IMR-90 (cell line): ENCODE data around the gene ARRDC1. TPM values are rescaled to one million over a fixed set of nuclear protein-coding genes. Genes with fewer than 3 reads are reported as not detected.

Source experiments
- ATAC-seq: fragments of 200-7000 bp; cut with Tn5 transposase; 2 replicates; pipeline ENCODE4 v1.9.1; 2020; ENCODE audit warnings: low read depth, mild to moderate bottlenecking, moderate library complexity
- BruUV-seq: library from RNA; stranded (reverse); fragments of 400-500 nt; replicated peaks from 2 replicates; lab custom pipeline; 2021; lab: Mats Ljungman, UMichigan
- CTCF ChIA-PET: fragments of 300-600 bp; formaldehyde crosslinking; extraction: SDS; loops from one replicate; lab custom pipeline; 2021; ENCODE audit warnings: antibody characterized with exemption; lab: Yijun Ruan, JAX
- POLR2A ChIA-PET: fragments of 300-600 bp; sonication (Branson Sonifier 250); formaldehyde crosslinking; loops from one replicate; lab custom pipeline; 2022; ENCODE audit warnings: antibody characterized with exemption; ENCODE audit not compliant: unreplicated experiment; lab: Charles Lee
- DNase-seq: peaks from one replicate; pipeline ENCODE4 v3.0.0; 2013
- H2AFZ ChIP-seq: replicated peaks from 2 replicates; pipeline ENCODE3; 2013; ENCODE audit warnings: low read length, mild to moderate bottlenecking; ENCODE audit not compliant: poor library complexity
- H2AK5ac ChIP-seq: 2 replicates; pipeline ENCODE4 v1.6.1; 2013; ENCODE audit warnings: low read depth, low read length, inconsistent platforms
- H2AK9ac ChIP-seq: replicated peaks from 2 replicates; pipeline ENCODE3; 2013; ENCODE audit warnings: mild to moderate bottlenecking, low read depth, low read length, moderate library complexity; ENCODE audit not compliant: poor library complexity
- H2BK120ac ChIP-seq: 2 replicates; pipeline ENCODE4 v1.6.1; 2013; ENCODE audit warnings: low read depth, low read length, inconsistent platforms
- H2BK15ac ChIP-seq: 3 replicates; pipeline ENCODE4 v1.6.1; 2013; ENCODE audit warnings: low read depth, low read length, inconsistent platforms
- H2BK20ac ChIP-seq: 2 replicates; pipeline ENCODE4 v1.6.1; 2013; ENCODE audit warnings: low read depth, mild to moderate bottlenecking, inconsistent platforms, low read length, moderate library complexity
- H2BK5ac ChIP-seq: 2 replicates; pipeline ENCODE4 v1.6.1; 2013; ENCODE audit warnings: mild to moderate bottlenecking, low read depth, low read length, inconsistent platforms; ENCODE audit not compliant: poor library complexity, severe bottlenecking
- H3K14ac ChIP-seq: replicated peaks from 2 replicates; pipeline ENCODE4 v1.6.1; 2013; ENCODE audit warnings: low read depth, low read length, inconsistent platforms
- H3K18ac ChIP-seq: 2 replicates; pipeline ENCODE4 v1.6.1; 2013; ENCODE audit warnings: low read depth, low read length, control low read depth
- H3K23ac ChIP-seq: 2 replicates; pipeline ENCODE4 v1.6.1; 2013; ENCODE audit warnings: low read depth, low read length, inconsistent platforms
- H3K27ac ChIP-seq: 2 replicates; pipeline ENCODE4 v1.5.1; 2013; ENCODE audit warnings: mild to moderate bottlenecking, control low read depth, low read length; ENCODE audit not compliant: insufficient read depth
- H3K27me3 ChIP-seq: 2 replicates; pipeline ENCODE4 v1.6.1; 2013; ENCODE audit warnings: low read length; ENCODE audit not compliant: control insufficient read depth, insufficient read depth
- H3K36me3 ChIP-seq: 2 replicates; pipeline ENCODE4 v1.6.1; 2013; ENCODE audit warnings: low read length, mixed read lengths; ENCODE audit not compliant: control insufficient read depth, insufficient read depth
- H3K4ac ChIP-seq: 2 replicates; pipeline ENCODE4 v1.6.1; 2013; ENCODE audit warnings: low read depth, low read length, inconsistent platforms
- H3K4me1 ChIP-seq: 2 replicates; pipeline ENCODE4 v1.6.1; 2013; ENCODE audit warnings: low read length, mixed read lengths; ENCODE audit not compliant: control insufficient read depth, insufficient read depth
- H3K4me2 ChIP-seq: 2 replicates; pipeline ENCODE4 v1.6.1; 2013; ENCODE audit warnings: low read depth, mild to moderate bottlenecking, control low read depth, low read length, moderate library complexity
- H3K4me3 ChIP-seq: 2 replicates; pipeline ENCODE4 v1.5.1; 2013; ENCODE audit warnings: low read depth, mild to moderate bottlenecking, control low read depth, low read length, moderate library complexity; ENCODE audit not compliant: insufficient read depth
- H3K56ac ChIP-seq: 2 replicates; pipeline ENCODE4 v1.6.1; 2013; ENCODE audit warnings: low read length, inconsistent platforms; ENCODE audit not compliant: insufficient read depth; ENCODE audit errors: extremely low read depth
- H3K79me1 ChIP-seq, 2 experiments: 2 replicates each; pipeline ENCODE4 v1.6.1; 2013; ENCODE audit warnings: low read length in 2 of 2, inconsistent platforms in 1 of 2, low read depth in 1 of 2
- H3K9ac ChIP-seq: 2 replicates; pipeline ENCODE4 v1.6.1; 2013; ENCODE audit warnings: low read depth, low read length, control low read depth
- H3K9me1 ChIP-seq: 2 replicates; pipeline ENCODE4 v1.6.1; 2013; ENCODE audit warnings: low read length, inconsistent platforms; ENCODE audit not compliant: insufficient read depth
- H3K9me3 ChIP-seq: 2 replicates; pipeline ENCODE4 v1.6.1; 2013; ENCODE audit warnings: low read length; ENCODE audit not compliant: control insufficient read depth, insufficient read depth
- H4K20me1 ChIP-seq: 2 replicates; pipeline ENCODE4 v1.6.1; 2013; ENCODE audit warnings: low read length, inconsistent platforms; ENCODE audit not compliant: insufficient read depth
- H4K5ac ChIP-seq: 2 replicates; pipeline ENCODE4 v1.6.1; 2013; ENCODE audit warnings: mild to moderate bottlenecking, low read depth, low read length, control low read depth
- H4K8ac ChIP-seq, 2 experiments: 2 replicates each; pipeline ENCODE4 v1.6.1; 2013; ENCODE audit warnings: low read depth in 2 of 2, low read length in 2 of 2, control low read depth in 1 of 2, inconsistent platforms in 1 of 2
- H4K91ac ChIP-seq: 2 replicates; pipeline ENCODE4 v1.6.1; 2013; ENCODE audit warnings: low read depth, low read length, inconsistent platforms; ENCODE audit not compliant: insufficient read depth
- BHLHE40 ChIP-seq: fragments of 150-350 bp; IDR thresholded peaks from 2 replicates; pipeline ENCODE4 v1.6.1; 2016; ENCODE audit warnings: mild to moderate bottlenecking, low read depth, low read length
- CHD1 ChIP-seq: IDR thresholded peaks from 2 replicates; pipeline ENCODE4 v1.6.1; 2012; ENCODE audit warnings: low read depth, low read length, improper control_type of control experiment
- MAFK ChIP-seq: IDR thresholded peaks from 2 replicates; pipeline ENCODE4 v1.6.1; 2012; ENCODE audit warnings: low read depth, low read length, improper control_type of control experiment
- MAZ ChIP-seq: IDR thresholded peaks from 2 replicates; pipeline ENCODE4 v1.6.1; 2012; ENCODE audit warnings: low read depth, mild to moderate bottlenecking, low read length, improper control_type of control experiment, moderate library complexity, borderline replicate concordance
- MXI1 ChIP-seq: IDR thresholded peaks from 2 replicates; pipeline ENCODE4 v1.6.1; 2012; ENCODE audit warnings: low read depth, mild to moderate bottlenecking, low read length, moderate library complexity, borderline replicate concordance
- NFE2L2 ChIP-seq: fragments of 150-350 bp; IDR thresholded peaks from 2 replicates; pipeline ENCODE4 v1.6.1; 2016; ENCODE audit warnings: low read depth, mild to moderate bottlenecking, low read length
- POLR2A ChIP-seq: IDR thresholded peaks from 2 replicates; pipeline ENCODE4 v1.6.1; 2012; ENCODE audit warnings: mild to moderate bottlenecking, low read depth, low read length
- RAD21 ChIP-seq: IDR thresholded peaks from 2 replicates; pipeline ENCODE4 v1.6.1; 2012; ENCODE audit warnings: low read length, improper control_type of control experiment
- RCOR1 ChIP-seq: IDR thresholded peaks from 2 replicates; pipeline ENCODE4 v1.6.1; 2012; ENCODE audit warnings: mild to moderate bottlenecking, low read length, improper control_type of control experiment; ENCODE audit not compliant: insufficient replicate concordance
- RFX5 ChIP-seq: IDR thresholded peaks from 2 replicates; pipeline ENCODE4 v1.8.0; 2012; ENCODE audit warnings: low read depth, mild to moderate bottlenecking, low read length, moderate library complexity
- WGBS, 2 experiments: methylation state at CpG; one replicate each; pipeline versions ENCODE4 v1.1.5 to v1.1.7; 2013; ENCODE audit warnings: missing lambda C conversion rate in 2 of 2; ENCODE audit not compliant: insufficient read length in 1 of 2; ENCODE audit errors: extremely low coverage in 2 of 2; 5-methylcytosine and 5-hydroxymethylcytosine counted together
- dilution Hi-C: fragments of 300-500 bp; cut with HindIII; formaldehyde crosslinking; loops from one replicate; pipeline ENCODE4 v1.14.3; 2018; ENCODE audit warnings: low sequenced_read_pairs; ENCODE audit not compliant: unreplicated experiment
- in situ Hi-C: fragments of 300-500 bp; cut with MboI; formaldehyde crosslinking; loops from 3 replicates; pipeline ENCODE4 v1.14.3; 2019; ENCODE audit warnings: low sequenced_read_pairs, inconsistent platforms, mixed read lengths
- intact Hi-C: fragments of 100-400 bp; cut with micrococcal nuclease; formaldehyde crosslinking; loops from 2 replicates; pipeline ENCODE4 v1.10.0; 2022
- polyA plus RNA-seq, 3 experiments: library from polyadenylated mRNA; depleted of rRNA; stranded (reverse); fragments of >200 nt; gene quantifications; 2 replicates each; pipeline ENCODE4 v1.2.3, GENCODE V29; 2012; ENCODE audit warnings: low replicate concordance in 1 of 3
- total RNA-seq: library from RNA; depleted of rRNA; stranded (reverse); fragments of >200 nt; gene quantifications from 2 replicates; pipeline ENCODE4 v1.2.3, GENCODE V29; 2012
- TF ChIP-seq, protein P1 (sequence below): fragments of 150-350 bp; IDR thresholded peaks from 2 replicates; pipeline ENCODE4 v1.6.1; 2016; ENCODE audit warnings: low read depth, mild to moderate bottlenecking, low read length, moderate library complexity, borderline replicate concordance
- TF ChIP-seq, protein P2 (sequence below): conservative IDR thresholded peaks from 2 replicates; pipeline ENCODE4 v1.5.1; 2012; ENCODE audit warnings: mild to moderate bottlenecking, low read depth, low read length, improper control_type of control experiment
- TF ChIP-seq, protein P3 (sequence below): fragments of 150-350 bp; IDR thresholded peaks from 2 replicates; pipeline ENCODE4 v1.6.1; 2017; ENCODE audit warnings: mild to moderate bottlenecking, antibody characterized with exemption, low read length, low read depth

The ARRDC1 gene
- total and polyA plus RNA-seq, 2 of the 4 experiments (the other 2 are of a cell fraction): 7.7 to 41.4 TPM

DNA sequence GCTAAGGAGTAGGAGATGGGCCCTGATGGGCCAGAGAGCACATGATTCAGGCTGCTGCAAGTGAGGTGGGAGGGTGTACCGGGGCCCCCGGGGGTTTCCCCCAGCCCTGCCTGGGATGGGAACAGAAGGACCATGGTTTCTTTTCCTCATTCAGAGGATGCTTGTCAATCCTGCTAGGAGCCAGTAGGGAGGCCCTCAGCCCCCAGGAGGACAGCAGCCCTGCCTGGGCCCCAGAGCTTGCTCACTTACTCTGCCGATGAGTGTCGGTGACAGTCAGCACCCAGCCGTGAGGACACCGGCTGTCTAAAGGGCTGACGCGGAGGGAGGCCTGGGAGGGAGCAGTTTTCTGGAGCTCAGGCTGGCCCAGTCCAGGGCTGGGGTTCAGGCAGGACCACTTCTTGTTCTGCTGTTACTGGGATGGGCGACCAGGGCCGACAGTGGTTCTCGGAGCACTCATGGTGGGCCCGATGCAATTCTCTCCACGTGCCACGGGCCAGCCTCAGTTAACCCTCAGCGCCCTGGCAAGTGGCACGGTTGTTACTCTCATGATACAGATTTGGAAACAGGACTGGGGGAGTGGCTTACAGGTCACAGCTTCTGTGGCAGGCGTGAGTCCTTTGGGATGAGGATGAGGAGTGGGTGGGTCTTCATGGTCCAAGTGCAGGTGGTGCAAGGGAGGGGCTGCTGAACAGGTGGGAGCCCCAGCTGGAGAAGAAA lies 1.8 kb downstream of the ARRDC1 start (continued):
- no peak for TF ChIP-seq CHD1

DNA sequence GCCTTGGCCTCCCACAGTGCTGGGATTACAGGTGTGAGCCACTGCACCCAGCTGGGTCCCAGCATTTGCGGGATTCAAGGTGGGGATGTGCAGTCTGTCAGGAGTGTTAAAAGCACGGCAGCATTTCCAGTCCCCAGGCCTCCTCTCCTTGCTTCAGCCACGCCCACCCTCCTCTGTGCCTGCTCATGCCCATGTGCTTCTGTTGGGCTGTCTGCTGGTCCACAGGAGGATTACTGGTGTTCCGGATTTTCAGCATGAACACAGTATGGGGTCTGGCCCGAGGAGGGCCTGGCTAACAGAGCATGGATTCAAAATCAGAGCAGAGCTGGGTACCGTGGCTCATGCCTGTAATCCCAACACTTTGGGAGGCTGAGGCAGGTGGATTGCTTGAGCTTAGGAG lies 5.5 kb downstream of the ARRDC1 start:
- H2BK15ac ChIP-seq: no peak overlapping the region
- no peaks in the 10 kb centered on the region for H3K9me3 ChIP-seq
- H3K9ac ChIP-seq: no peak overlapping the region
- H3K36me3 ChIP-seq: peaks cover 19% of the 10 kb centered on the region; the same call in 1 of the 2 replicates
- no peak overlapping the region for H3K27ac ChIP-seq
- H3K14ac ChIP-seq: no peak overlapping the region
- no TSS peak for BruUV-seq
- no peak overlapping the region for H3K4ac ChIP-seq
- ChIA-PET CTCF (no interaction called here), POLR2A (no interaction called here)
- H2AK5ac ChIP-seq: peak overlapping the region; percentile 16; the same call in 1 of the 2 replicates
- H3K4me1 ChIP-seq: peaks cover 26% of the 10 kb centered on the region
- WGBS, 2 experiments: 48% methylated on average over 2 of the region's 6 CpGs; no CpG with 5 or more reads in 1 of the 2 experiments
- intact Hi-C loops: no loop called here
- dilution Hi-C loops: no loop called here
- H3K4me3 ChIP-seq: no peak overlapping the region
- no peak overlapping the region for H3K18ac ChIP-seq
- in situ Hi-C loops: no loop called here
- H3K4me2 ChIP-seq: no peak overlapping the region
- H3K27me3 ChIP-seq: no peaks in the 10 kb centered on the region
- no peak overlapping the region for H2AFZ ChIP-seq
- no peak overlapping the region for H2BK5ac ChIP-seq
- H2BK20ac ChIP-seq: no peak overlapping the region
- H4K20me1 ChIP-seq: peaks cover 24% of the 10 kb centered on the region
- no peak overlapping the region for H4K5ac ChIP-seq
- no peak overlapping the region for H4K91ac ChIP-seq
- H3K9me1 ChIP-seq: peaks cover 24% of the 10 kb centered on the region
- H3K56ac ChIP-seq: no peak overlapping the region
- peaks cover 12 to 59% of the 10 kb centered on the region in 2 experiments for H3K79me1 ChIP-seq
- ATAC-seq (no peak), DNase-seq (no peak)
- no peak overlapping the region for H3K23ac ChIP-seq
- H4K8ac ChIP-seq: no peak overlapping the region
- H2AK9ac ChIP-seq: peak overlapping the region; percentile 37
- H2BK120ac ChIP-seq: no peak overlapping the region
- TF ChIP-seq RAD21: no peak
- no peak for TF ChIP-seq RCOR1
- TF ChIP-seq, protein P1, sequence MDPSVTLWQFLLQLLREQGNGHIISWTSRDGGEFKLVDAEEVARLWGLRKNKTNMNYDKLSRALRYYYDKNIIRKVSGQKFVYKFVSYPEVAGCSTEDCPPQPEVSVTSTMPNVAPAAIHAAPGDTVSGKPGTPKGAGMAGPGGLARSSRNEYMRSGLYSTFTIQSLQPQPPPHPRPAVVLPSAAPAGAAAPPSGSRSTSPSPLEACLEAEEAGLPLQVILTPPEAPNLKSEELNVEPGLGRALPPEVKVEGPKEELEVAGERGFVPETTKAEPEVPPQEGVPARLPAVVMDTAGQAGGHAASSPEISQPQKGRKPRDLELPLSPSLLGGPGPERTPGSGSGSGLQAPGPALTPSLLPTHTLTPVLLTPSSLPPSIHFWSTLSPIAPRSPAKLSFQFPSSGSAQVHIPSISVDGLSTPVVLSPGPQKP: no peak
- TF ChIP-seq, protein P2, sequence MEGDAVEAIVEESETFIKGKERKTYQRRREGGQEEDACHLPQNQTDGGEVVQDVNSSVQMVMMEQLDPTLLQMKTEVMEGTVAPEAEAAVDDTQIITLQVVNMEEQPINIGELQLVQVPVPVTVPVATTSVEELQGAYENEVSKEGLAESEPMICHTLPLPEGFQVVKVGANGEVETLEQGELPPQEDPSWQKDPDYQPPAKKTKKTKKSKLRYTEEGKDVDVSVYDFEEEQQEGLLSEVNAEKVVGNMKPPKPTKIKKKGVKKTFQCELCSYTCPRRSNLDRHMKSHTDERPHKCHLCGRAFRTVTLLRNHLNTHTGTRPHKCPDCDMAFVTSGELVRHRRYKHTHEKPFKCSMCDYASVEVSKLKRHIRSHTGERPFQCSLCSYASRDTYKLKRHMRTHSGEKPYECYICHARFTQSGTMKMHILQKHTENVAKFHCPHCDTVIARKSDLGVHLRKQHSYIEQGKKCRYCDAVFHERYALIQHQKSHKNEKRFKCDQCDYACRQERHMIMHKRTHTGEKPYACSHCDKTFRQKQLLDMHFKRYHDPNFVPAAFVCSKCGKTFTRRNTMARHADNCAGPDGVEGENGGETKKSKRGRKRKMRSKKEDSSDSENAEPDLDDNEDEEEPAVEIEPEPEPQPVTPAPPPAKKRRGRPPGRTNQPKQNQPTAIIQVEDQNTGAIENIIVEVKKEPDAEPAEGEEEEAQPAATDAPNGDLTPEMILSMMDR: no peak
- no peak for TF ChIP-seq POLR2A
- TF ChIP-seq BHLHE40: no peak
- no peak for TF ChIP-seq MAZ
- no peak for TF ChIP-seq MXI1
- no peak for TF ChIP-seq CHD1
- TF ChIP-seq RFX5: no peak
- TF ChIP-seq, protein P3, sequence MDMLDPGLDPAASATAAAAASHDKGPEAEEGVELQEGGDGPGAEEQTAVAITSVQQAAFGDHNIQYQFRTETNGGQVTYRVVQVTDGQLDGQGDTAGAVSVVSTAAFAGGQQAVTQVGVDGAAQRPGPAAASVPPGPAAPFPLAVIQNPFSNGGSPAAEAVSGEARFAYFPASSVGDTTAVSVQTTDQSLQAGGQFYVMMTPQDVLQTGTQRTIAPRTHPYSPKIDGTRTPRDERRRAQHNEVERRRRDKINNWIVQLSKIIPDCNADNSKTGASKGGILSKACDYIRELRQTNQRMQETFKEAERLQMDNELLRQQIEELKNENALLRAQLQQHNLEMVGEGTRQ: no peak
- TF ChIP-seq NFE2L2: no peak
- no peak for TF ChIP-seq MAFK
